HG02678 (cell line): Measurements from ENCODE around the gene PI16.

ENCODE experiments used
- ATAC-seq: cut with Tn5 transposase; IDR thresholded peaks from one replicate; pipeline ENCODE4 v1.9.1; 2021; ENCODE audit warnings: mild to moderate bottlenecking, moderate library complexity; ENCODE audit not compliant: unreplicated experiment

The PI16 gene, protein sequence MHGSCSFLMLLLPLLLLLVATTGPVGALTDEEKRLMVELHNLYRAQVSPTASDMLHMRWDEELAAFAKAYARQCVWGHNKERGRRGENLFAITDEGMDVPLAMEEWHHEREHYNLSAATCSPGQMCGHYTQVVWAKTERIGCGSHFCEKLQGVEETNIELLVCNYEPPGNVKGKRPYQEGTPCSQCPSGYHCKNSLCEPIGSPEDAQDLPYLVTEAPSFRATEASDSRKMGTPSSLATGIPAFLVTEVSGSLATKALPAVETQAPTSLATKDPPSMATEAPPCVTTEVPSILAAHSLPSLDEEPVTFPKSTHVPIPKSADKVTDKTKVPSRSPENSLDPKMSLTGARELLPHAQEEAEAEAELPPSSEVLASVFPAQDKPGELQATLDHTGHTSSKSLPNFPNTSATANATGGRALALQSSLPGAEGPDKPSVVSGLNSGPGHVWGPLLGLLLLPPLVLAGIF

DNA sequence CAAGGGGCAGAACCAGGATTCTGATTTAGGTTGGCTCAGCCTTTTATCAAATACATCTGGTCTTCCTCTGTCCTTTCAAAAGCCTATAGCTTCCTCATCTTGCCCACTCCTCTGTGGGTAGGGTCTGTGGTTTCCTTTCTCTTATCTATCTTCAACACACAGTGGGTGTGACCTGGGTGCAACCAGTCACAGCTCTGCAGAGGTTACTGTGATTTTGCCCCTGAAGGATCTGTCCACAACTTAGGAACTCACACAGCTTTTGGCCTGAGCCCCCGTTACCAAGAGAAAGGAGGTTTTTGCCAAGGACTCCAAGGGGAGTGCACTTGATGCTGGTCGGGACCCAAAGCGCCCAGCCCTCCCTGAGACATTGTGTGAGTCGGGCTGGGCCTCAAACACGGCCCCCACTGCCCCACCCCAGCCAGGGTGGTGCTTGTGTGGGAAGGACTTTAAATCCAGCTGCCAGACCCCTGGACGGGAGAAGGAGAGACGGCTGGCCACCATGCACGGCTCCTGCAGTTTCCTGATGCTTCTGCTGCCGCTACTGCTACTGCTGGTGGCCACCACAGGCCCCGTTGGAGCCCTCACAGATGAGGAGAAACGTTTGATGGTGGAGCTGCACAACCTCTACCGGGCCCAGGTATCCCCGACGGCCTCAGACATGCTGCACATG lies at the start of gene PI16:
Gene PI16, plus strand, starts transcription at position 477 of the 670 bp plus-strand sequence. Its CDS starts 23 bp downstream, at position 500.
- ATAC-seq: no peak

DNA sequence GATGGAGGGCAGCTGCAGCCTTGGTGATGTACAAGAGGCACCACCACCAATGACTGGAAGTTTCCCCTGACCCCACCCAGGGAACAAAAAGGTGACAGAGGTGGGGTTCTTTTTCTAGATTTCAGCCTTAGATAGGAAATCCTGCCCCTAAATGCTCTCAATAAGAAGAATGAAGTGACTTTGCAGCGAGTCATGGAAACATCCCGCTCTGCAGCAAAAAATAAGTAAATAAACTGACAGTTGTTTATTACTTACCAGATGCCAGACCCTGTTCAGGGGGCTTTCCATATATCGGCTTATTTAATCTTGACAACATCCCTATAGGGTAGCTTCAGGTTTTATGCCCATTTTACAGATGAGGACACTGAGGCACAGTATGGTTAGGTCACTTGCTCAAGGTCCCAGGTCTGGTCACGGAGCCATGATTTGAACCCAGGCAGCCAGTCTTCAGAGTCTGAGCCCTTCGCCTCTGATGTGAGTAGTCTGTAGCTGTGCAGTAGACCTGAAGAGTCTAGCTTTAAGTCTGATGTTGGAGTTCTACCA lies 49.6 kb upstream of the PI16 start:
- no peak for ATAC-seq

DNA sequence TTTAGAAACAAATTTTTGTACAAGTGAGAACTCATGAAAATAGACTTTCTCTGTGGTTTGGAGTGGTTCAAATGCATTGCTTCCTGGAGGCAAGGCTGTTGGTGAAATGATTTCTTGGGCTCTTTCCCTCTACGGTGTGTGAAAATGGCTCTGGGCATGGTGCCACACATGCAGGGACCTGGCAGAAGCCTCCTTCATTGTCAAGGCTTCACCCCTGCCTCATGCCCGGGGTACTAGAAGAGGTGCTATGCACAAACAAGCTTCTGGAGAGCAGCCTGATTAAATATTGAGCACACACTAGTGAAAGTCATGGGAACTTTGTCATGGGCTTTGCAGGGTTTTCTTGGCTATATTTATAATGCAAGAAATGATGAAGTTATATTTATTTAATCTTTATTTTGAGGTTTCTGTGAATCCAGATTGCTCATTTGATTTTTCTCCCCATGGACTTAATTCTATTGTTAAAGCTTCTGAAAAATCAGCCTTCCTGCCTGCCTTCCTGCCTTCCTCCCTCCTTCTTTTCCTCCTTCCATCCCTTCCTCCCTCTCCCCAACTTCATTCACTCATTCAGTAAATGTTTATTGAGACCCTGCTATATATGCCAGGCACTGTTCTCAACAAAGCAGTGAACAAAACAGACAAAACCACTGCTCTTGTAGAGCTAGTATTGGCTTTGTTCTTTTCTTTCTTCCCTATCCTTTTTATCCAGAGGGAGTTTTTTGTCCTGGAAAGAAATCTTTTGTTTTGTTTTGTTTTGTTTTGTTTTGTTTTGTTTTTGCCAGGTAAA lies 47.8 kb upstream of the PI16 start:
- ATAC-seq: no peak

GRCh38 chr6:36907781-36908180 lies 46.8 kb upstream of the PI16 start:
- no peak for ATAC-seq

DNA sequence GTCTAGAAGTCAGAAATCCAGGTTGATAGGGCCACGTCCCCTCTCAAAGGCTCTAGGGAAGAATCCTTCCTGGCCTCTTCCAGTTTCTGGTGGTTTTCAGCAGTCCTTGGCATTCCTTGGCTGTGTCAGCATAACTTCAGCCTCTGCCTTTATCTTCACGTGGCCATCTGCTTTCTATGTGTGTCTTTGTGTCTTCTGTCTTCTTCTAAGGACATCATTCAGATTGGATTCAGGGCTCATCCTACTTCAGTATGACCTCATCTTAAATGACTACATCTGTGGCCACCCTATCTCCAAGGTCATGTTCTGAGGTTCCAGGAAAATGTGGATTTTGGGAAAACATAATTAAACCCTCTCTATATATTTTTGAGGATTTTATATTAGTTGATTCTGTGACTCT lies 45.8 kb upstream of the PI16 start:
- no peak for ATAC-seq

DNA sequence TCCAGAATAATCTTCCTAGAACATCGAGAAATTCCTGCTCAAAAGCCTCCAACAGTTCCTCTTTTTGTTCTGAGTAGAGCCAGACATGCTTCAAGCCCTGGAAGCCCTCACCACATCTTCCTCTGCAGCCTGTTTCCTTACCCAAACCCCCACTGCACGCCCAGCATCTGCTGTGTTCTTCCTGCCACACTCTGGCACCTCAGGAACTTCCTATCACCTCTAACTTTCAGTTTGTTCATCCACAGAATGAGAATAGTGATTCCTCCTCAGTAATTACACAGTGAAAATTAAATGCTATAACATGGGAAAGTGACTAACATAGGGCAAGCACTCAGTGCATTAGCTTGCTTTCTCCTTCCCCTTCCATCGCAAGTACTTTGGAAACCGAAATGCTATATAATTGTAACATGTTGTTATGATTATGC lies 42.5 kb upstream of the PI16 start:
- peak; percentile 17 for ATAC-seq

- peak; percentile 91 for ATAC-seq
Observed at GRCh38 chr6:36912586-36912985, 42.0 kb upstream of the PI16 start.

DNA sequence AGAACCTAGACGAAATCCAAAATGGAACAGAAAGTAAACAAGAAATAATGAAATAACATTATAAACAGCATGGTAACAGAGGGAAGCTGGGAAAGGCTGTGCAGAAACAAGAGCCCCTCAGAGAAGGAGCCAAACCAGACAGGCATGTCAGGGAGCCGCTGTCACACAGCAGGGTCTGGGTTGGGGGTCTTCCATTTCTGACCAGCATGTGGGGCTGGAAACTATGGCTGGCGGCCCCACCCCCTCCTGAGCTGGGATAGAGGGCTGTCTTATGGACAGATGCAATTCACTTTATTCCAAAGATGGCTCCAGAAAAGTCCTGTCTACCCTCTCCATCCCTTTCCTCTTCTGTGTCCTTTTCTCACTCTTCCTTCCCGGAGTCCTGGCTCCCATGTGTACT lies 41.5 kb upstream of the PI16 start:
- no peak for ATAC-seq

- no peak for ATAC-seq
Observed at GRCh38 chr6:36914227-36914794, 40.2 kb upstream of the PI16 start.

DNA sequence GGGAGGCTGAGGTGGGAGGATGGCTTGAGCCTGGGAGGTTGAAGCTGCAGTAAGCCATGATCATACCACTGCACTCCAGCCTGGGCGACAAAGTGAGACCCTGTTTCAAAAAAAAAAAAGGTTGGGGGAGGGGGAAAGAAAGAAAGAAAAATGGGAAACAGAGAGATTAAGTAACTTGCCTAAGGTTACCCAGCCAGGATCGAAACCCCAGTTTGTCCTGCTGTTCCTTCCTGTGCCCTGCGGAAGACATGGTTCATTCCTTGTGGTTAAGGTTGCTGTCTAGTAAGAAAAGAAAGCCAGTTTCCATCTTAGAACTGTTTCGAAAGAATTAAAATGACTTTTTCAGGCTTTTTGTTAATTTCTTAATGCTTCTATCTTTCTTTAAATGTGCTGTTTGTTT lies 38.9 kb upstream of the PI16 start:
- no peak for ATAC-seq

DNA sequence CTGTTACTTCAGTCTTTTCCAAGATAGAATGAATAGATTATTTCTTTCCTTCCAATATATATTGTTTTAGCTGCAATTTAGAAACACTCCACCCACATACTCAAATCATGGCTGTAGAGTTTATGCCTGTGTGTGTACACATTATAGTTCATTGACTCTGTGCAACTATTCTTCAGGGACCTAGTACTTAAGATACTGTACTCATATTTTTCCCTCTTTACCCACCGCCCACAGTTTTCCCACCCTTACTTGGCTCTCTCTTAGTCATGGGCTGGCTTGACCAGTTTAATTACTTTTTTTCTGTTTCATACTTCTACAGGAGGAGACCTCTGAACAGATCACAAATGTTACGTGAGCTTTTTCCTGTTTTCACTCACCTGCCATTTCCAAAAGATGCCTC lies 38.4 kb upstream of the PI16 start:
- ATAC-seq: no peak

DNA sequence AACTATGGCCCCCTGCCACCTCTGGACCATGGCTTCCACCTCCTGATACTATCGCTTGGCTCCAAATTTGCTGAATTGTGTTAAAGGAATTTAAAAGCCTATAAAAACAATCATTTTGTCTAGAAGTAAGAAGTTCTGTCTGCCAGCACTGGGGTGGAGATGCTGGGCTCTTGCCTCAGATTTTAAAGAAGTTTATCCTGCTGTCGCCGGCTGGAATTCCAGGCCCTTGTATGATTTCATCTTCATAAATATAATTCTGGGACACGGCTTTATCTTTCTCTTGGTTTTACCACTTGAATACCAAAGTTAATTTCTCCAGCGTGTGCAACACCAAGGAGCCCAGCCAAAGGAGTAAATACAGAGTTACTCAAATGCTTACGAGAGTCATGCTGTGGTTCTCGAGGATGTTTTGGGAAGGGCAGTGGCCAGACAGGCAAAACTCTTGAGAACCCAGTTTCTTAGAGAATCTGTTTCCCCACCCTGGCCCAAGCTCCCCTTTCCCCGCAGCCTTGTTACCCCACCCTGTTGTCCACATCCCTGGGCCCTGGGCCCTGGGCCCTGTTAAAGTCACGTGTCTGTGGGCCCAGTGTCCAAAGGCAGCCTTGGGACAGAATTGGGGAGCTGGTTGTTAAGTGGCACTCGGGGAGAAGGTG lies 36.9 kb upstream of the PI16 start:
- ATAC-seq: no peak

- no peak for ATAC-seq
Observed at GRCh38 chr6:36920049-36920448, 34.5 kb upstream of the PI16 start.

DNA sequence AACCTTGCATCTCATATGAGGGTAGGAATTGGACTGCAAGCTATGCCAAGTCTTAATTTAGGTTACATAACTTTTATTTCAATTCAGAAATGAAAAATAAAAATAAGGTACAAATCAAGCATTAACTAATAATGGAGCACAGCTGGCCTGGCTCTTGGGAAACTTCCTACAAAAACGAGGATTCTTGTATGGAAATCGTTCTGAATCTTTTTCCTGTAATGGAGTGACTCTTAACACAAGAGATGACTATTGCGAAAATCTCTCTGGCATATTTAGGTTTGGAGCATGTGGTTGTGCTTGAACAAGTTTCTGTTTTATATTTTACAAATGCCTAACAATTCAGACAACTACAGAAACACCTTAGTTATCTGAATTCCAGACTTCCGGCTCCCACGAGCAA lies 34.0 kb upstream of the PI16 start:
- ATAC-seq: no peak

DNA sequence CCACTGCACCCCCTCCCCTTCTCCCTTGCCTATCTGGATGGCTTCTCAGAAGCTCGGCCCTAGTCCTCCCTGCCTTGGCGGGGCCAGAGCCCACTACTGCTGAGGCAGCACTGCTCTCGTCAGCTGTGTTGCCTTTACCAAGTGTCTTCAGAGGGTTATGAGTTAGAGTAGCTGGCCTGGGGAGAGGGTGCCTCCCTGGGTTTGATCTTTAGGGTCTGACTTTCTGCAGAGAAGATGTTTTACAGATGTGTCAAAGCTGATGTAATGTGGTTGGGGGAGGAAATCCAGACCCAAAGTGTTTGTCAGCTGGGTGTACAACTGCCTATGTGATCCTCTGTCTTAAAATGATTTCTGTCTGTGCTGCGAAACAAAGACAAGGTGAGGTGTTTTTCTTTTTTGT lies 30.4 kb upstream of the PI16 start:
- ATAC-seq: no peak

- no peak for ATAC-seq
Observed at GRCh38 chr6:36924778-36925374, 29.7 kb upstream of the PI16 start.

DNA sequence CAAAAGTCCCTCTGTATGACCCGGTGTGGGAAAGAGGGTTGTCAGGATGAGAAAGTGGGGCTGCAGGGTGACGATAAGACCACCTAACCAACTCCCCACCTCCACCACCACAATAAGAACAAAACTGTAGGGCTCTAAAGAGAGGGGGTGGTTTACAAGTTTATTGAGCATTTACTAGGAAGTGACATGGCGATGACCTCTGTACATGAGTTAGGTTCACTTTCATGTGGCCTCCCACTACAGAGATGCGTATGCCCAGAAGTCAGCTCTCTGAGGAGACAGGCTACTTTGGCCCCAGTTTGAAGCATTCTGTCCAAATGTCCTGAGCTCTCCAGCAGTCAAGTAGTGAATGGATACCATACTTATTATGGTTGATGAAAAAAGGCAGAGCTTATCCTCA lies 28.7 kb upstream of the PI16 start:
- ATAC-seq: no peak

DNA sequence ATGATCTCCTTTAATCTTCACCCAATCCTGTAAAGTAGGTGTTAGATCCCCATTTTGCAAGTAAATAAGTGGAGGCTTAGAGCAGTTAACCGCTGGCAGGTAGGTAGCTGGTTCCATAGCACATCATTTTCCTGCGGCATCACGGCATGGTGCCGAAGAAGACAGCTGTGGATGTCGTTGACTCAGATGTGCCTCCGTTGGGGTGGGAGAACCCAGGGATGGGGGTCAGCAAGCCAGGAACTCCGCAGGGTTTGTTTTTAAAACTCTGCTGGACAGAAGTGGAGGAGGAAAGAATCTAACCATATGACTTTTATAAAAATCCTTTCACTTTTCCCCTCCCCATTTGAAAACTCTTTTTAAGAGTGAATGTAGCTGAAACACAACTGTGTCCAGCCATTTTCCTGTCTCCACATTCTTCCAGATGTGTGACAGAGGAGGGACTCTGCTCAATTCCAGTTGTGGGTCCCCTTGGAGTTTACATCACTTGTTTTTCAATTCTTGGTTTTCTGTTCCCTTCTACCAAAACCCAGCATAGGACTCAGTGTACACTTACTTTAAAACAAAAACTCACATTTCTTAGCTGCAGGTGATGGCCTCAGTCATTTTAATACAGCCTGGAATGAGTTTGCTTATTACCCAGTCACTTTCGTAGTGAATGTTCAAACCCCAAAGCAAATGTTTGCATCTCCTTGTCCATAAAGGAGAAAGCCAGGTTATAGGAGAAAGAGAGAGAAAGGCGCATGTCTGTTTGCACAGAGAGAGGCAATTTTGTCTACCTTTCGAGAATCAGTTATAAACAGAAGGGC lies 27.6 kb upstream of the PI16 start:
- no peak for ATAC-seq
